Upper lobe of left lung (tissue), 6 donors: ENCODE measurements around the gene MZT2B. TPM values are rescaled to one million over a fixed set of nuclear protein-coding genes. Genes with fewer than 3 reads are reported as not detected.
"Not testable (repeated sequence)": the region's sequence is repeated elsewhere in the genome, so short reads cannot be mapped to it uniquely, and the experiment has no call there.

Experiments
- ATAC-seq, 2 donors: fragments of 200-7000 bp; cut with Tn5 transposase; one replicate each; pipeline ENCODE4 v1.9.1; 2022; ENCODE audit warnings: mild to moderate bottlenecking in 2 of 2, moderate library complexity in 2 of 2; ENCODE audit not compliant: low FRiP score in 2 of 2
- DNase-seq, 2 donors: peaks; one replicate each; pipeline ENCODE4 v3.0.0-alpha.2; 2019 to 2020
- H3K27ac ChIP-seq, 4 donors: fragments of 200-600 bp; sonication (generic); one replicate each; pipeline ENCODE4 v1.5.1; 2016 to 2019
- H3K27me3 ChIP-seq, 4 donors: fragments of 200-600 bp; sonication (generic); one replicate each; pipeline ENCODE4 v1.5.1; 2017 to 2019
- H3K36me3 ChIP-seq, 4 donors: fragments of 200-600 bp; sonication (generic); one replicate each; pipeline ENCODE4 v1.5.1; 2016 to 2019
- H3K4me1 ChIP-seq, 4 donors: fragments of 200-600 bp; sonication (generic); one replicate each; pipeline ENCODE4 v1.5.1; 2018 to 2019
- H3K4me3 ChIP-seq, 4 donors: fragments of 200-600 bp; sonication (generic); one replicate each; pipeline ENCODE4 v1.5.1; 2017 to 2019; ENCODE audit warnings: mild to moderate bottlenecking in 2 of 4, moderate library complexity in 1 of 4
- H3K9me3 ChIP-seq, 4 donors: fragments of 200-600 bp; sonication (generic); one replicate each; pipeline ENCODE4 v1.5.1; 2018 to 2019
- CTCF ChIP-seq, 6 experiments: fragments of 450-650 bp in 4 of 6; fragments of 200-600 bp in 2 of 6; sonication (generic) in 2 of 6; IDR thresholded peaks; one replicate each; pipeline ENCODE4 v1.5.1; 2016 to 2019; ENCODE audit warnings: antibody characterized with exemption in 6 of 6
- EP300 ChIP-seq, 4 donors: sonication (generic); formaldehyde crosslinking; IDR thresholded peaks; one replicate each; pipeline ENCODE4 v1.5.1; 2017; ENCODE audit warnings: antibody characterized with exemption in 4 of 4, control low read depth in 2 of 4
- POLR2A ChIP-seq, 4 donors: fragments of 450-650 bp; IDR thresholded peaks; one replicate each; pipeline ENCODE4 v1.5.1; 2016 to 2017; ENCODE audit warnings: antibody characterized with exemption in 4 of 4, mild to moderate bottlenecking in 2 of 4
- POLR2AphosphoS5 ChIP-seq, 2 donors: sonication (generic); formaldehyde crosslinking; IDR thresholded peaks; one replicate each; pipeline ENCODE4 v1.5.1; 2017; ENCODE audit warnings: antibody characterized with exemption in 2 of 2
- WGBS, 2 donors: methylation state at CpG; one replicate each; pipeline ENCODE4 v1.1.5; 2017 to 2018; 5-methylcytosine and 5-hydroxymethylcytosine counted together
- total RNA-seq, 6 donors: library from RNA; depleted of rRNA in 4 of 6; stranded (reverse); fragments of >200 nt in 4 of 6; gene quantifications; one replicate each; pipeline versions ENCODE4 v1.1.0 to v1.2.1, GENCODE V29; 2016 to 2021
- donor health status: DM: no; HTN: no; CAD: no; lungs with moderate emphysema.
- donor health status: DM: no; HTN: yes; CAD: no; lungs with severe emphysema.

MZT2B gene
- total RNA-seq, 6 donors from 2014 or later = 78.7 to 203 (median 130) TPM

DNA sequence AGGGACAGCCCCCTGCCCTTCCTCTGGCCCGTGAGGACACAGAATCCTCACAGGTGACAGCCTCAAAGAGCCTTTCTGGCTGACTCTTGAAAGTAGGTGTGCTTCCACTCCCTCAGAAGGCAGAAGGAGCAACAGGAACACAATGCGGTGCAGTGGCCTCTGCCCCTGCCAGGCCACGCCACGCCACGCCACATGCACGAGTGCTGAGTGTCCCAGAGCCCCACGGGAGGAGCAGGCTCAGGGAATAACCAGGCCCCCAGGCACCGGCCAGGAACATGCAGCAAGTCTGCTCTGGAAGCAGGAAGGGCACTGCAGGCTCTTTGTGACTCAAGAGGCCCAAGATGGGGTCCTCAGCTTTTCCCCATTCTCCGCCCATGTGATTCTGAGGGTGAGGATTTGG lies 19.1 kb upstream of the MZT2B start:
- no peak overlapping the region for H3K27ac ChIP-seq
- WGBS, 2 donors = 90 to 93% methylated on average over 8 to 9 of the region's 9 CpGs

GRCh38 chr2:130165293-130166016 lies 16.6 kb upstream of the MZT2B start:
- 97 to 98% methylated on average over 8 of the region's 8 CpGs for WGBS, 2 donors
- DNase-seq (no peak), ATAC-seq (no peak)
- Histone ChIP-seq H3K27me3 (no peaks in the 10 kb centered on the region), H3K27ac (no peak overlapping the region), H3K9me3 (no peaks in the 10 kb centered on the region), H3K4me3 (no peak overlapping the region), H3K36me3 (peaks cover 20 to 81% (median 52%) of the 10 kb centered on the region in 4 donors), H3K4me1 (no peaks in the 10 kb centered on the region)
- TF ChIP-seq POLR2AphosphoS5 (IDR thresholded peaks at IDR 0.05) = no peak
- TF ChIP-seq POLR2A (IDR thresholded peaks at IDR 0.05) = no peak

More for the DNA sequence above, 19.1 kb upstream of the MZT2B start:
- Histone ChIP-seq H3K4me3 (no peak overlapping the region), H3K9me3 (no peaks in the 10 kb centered on the region), H3K36me3 (peaks cover 17 to 84% (median 58%) of the 10 kb centered on the region in 4 donors), H3K27me3 (no peaks in the 10 kb centered on the region), H3K4me1 (no peaks in the 10 kb centered on the region)
- ATAC-seq (no peak), DNase-seq (no peak)
- TF ChIP-seq POLR2AphosphoS5 (IDR thresholded peaks at IDR 0.05) (no peak), EP300 (IDR thresholded peaks at IDR 0.05) (no peak), CTCF (IDR thresholded peaks at IDR 0.05) (no peak), POLR2A (IDR thresholded peaks at IDR 0.05) (no peak)

DNA sequence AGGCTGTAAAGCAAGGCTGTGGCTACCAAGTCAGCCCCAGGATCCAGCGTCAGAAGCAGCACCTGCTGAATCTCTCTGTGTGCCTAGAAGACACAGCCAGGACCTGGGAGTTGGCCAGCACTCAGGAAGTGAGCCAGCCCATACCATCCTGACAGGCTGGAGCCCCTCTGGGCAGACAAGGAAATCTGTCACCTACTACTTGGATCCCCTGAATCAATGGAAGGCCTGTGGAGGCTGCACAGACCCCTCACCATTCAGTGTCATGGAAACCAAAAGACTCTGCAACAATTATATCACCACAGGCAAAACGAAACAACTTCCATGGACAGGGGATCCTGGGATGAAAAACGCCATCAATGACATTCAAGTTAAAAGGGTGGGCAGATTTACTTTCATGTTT lies 15.5 kb upstream of the MZT2B start:
- not testable (repeated sequence) for ATAC-seq, H3K4me3 ChIP-seq, DNase-seq, H3K27ac ChIP-seq, H3K9me3 ChIP-seq, H3K4me1 ChIP-seq, H3K27me3 ChIP-seq
- H3K36me3 ChIP-seq = peaks cover 20 to 86% (median 55%) of the 10 kb centered on the region in 4 donors
- WGBS, 2 donors = 82 to 99% methylated on average over 3 of the region's 3 CpGs

GRCh38 chr2:130169163-130169562 lies 12.9 kb upstream of the MZT2B start:
- H3K36me3 ChIP-seq = peaks cover 13 to 95% (median 51%) of the 10 kb centered on the region in 4 donors
- not testable (repeated sequence) for ATAC-seq, H3K27ac ChIP-seq, H3K4me1 ChIP-seq, H3K4me3 ChIP-seq, DNase-seq, H3K9me3 ChIP-seq, H3K27me3 ChIP-seq
- whole genome bisulfite sequencing, 2 donors = 93 to 95% methylated on average over 3 of the region's 3 CpGs

- no peak for DNase-seq
- no peaks in the 10 kb centered on the region for H3K27me3 ChIP-seq
- no peak for ATAC-seq
- no peak for TF ChIP-seq EP300 (IDR thresholded peaks at IDR 0.05)
- no peak for TF ChIP-seq POLR2A (IDR thresholded peaks at IDR 0.05)
- TF ChIP-seq POLR2AphosphoS5 (IDR thresholded peaks at IDR 0.05) = no peak
- TF ChIP-seq CTCF (IDR thresholded peaks at IDR 0.05) = no peak
- 84 to 95% methylated on average over 7 of the region's 7 CpGs for WGBS, 2 donors
- no peaks in the 10 kb centered on the region for H3K9me3 ChIP-seq
- no peak overlapping the region for H3K4me3 ChIP-seq
- H3K27ac ChIP-seq = no peak overlapping the region
- H3K36me3 ChIP-seq = peaks cover 12 to 95% (median 50%) of the 10 kb centered on the region in 4 donors
- H3K4me1 ChIP-seq = no peaks in the 10 kb centered on the region
Measured at GRCh38 chr2:130169896-130170295, 12.2 kb upstream of the MZT2B start.

GRCh38 chr2:130174866-130175265 lies 7.2 kb upstream of the MZT2B start:
- not testable (repeated sequence) for DNase-seq, H3K27me3 ChIP-seq, H3K27ac ChIP-seq, H3K4me1 ChIP-seq, ATAC-seq, H3K4me3 ChIP-seq, H3K9me3 ChIP-seq
- WGBS, 2 donors = 88 to 91% methylated on average over 5 of the region's 5 CpGs
- peaks cover 0 to 66% (median 28%) of the 10 kb centered on the region in 4 donors for H3K36me3 ChIP-seq

GRCh38 chr2:130180404-130181324 lies 1.4 kb upstream of the MZT2B start:
- H3K36me3 ChIP-seq, H3K9me3 ChIP-seq, H3K27me3 ChIP-seq, DNase-seq, ATAC-seq: not testable (repeated sequence)
- 25 to 28% methylated on average over 38 of the region's 38 CpGs for WGBS, 2 donors
- Histone ChIP-seq H3K4me1 (peaks cover 12 to 32% (median 21%) of the 10 kb centered on the region in 4 donors), H3K27ac (peak overlapping the region; percentile 88 to 93 (median 90)), H3K4me3 (peak overlapping the region; percentile 94 to 100 (median 98))
